ENCODE data around the gene RANBP2.

DNA sequence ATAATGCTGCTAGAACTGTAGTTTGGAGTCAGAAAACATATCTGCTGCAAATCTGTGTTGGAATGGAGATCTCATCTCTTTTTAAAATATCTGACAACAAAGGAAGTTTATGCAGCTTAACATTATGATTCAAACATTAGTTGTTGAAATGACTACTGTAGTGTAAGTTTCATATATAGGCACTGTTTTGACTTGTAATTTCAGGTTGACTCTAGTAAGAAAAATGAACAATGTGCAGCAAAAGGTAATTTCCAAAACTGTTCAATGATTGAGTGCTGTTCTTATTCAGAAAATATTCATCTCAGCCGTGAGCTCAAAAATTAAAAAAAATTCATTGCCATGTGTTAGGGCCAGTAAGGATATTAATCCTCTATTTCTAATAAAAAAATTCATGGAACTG is 115.8 kb downstream of the RANBP2 start:
- no peak for TF ChIP-seq EP300 (IDR thresholded peaks at IDR 0.05)
- TF ChIP-seq, protein P1, sequence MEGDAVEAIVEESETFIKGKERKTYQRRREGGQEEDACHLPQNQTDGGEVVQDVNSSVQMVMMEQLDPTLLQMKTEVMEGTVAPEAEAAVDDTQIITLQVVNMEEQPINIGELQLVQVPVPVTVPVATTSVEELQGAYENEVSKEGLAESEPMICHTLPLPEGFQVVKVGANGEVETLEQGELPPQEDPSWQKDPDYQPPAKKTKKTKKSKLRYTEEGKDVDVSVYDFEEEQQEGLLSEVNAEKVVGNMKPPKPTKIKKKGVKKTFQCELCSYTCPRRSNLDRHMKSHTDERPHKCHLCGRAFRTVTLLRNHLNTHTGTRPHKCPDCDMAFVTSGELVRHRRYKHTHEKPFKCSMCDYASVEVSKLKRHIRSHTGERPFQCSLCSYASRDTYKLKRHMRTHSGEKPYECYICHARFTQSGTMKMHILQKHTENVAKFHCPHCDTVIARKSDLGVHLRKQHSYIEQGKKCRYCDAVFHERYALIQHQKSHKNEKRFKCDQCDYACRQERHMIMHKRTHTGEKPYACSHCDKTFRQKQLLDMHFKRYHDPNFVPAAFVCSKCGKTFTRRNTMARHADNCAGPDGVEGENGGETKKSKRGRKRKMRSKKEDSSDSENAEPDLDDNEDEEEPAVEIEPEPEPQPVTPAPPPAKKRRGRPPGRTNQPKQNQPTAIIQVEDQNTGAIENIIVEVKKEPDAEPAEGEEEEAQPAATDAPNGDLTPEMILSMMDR (IDR thresholded peaks at IDR 0.05), result no peak
- TF ChIP-seq POLR2AphosphoS5 (IDR thresholded peaks at IDR 0.05), result no peak
- no peak for TF ChIP-seq POLR2A (IDR thresholded peaks at IDR 0.05; ENCODE audit: low read depth)

Data from esophagus muscularis mucosa (tissue), 4 donors.